Breast epithelium (tissue), 3 donors: ENCODE data around the gene WTAP.

ENCODE experiments used
- CTCF ChIP-seq, 3 donors: fragments of 450-650 bp; IDR thresholded peaks; one replicate each; pipeline ENCODE4 v1.5.1; 2016 to 2017; ENCODE audit warnings: antibody characterized with exemption in 3 of 3, mild to moderate bottlenecking in 3 of 3, moderate library complexity in 3 of 3
- POLR2AphosphoS5 ChIP-seq, 3 donors: sonication (generic); formaldehyde crosslinking; IDR thresholded peaks; one replicate each; pipeline ENCODE4 v1.6.1; 2017; ENCODE audit warnings: antibody characterized with exemption in 3 of 3

DNA sequence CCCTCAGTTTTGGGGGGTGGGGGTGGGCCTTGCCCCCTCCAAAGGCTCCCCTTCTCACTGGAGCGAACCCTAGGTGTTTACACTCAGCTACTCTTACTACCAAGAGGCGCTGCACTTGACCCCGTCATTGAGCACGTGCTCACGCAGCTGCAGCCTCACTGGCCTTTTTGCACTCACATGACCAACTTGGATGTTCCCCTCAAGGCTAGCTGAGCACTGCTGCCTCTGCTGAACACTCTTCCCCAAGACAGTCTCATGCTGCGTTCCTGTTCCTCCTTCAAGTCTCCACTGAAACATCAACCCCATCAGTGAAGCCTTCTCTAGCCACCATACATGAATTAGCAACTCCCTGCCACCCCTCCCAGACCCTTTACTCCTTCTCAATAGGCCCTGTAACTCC is 38.3 kb upstream of the WTAP start:
- TF ChIP-seq CTCF (IDR thresholded peaks at IDR 0.05) (no peak), POLR2AphosphoS5 (IDR thresholded peaks at IDR 0.05) (peak in 1 of 3 donors; percentile 71)
